Thymus (tissue), 11 donors: Measurements from ENCODE around the gene LAMA5. TPM values are rescaled to one million over a fixed set of nuclear protein-coding genes. Genes with fewer than 3 reads are reported as not detected.

Source experiments
- DNase-seq, 9 donors: peaks; one replicate each; pipeline ENCODE4 v3.0.0-alpha.2; 2013; ENCODE audit warnings: low spot score in 9 of 9, low read depth in 6 of 9, missing footprints in 1 of 9
- H3K27ac ChIP-seq, 2 donors: one replicate each; pipeline ENCODE4 v1.5.1; 2013; ENCODE audit warnings: control low read depth in 1 of 2, low read depth in 1 of 2, low read length in 1 of 2, mild to moderate bottlenecking in 1 of 2, moderate library complexity in 1 of 2
- H3K27me3 ChIP-seq, 2 donors: one replicate each; pipeline ENCODE4 v1.5.1; 2013; ENCODE audit warnings: low read length in 1 of 2; ENCODE audit not compliant: control insufficient read depth in 2 of 2, insufficient read depth in 1 of 2
- H3K36me3 ChIP-seq, 2 donors: one replicate each; pipeline ENCODE4 v1.5.1; 2013; ENCODE audit warnings: low read length in 1 of 2, mild to moderate bottlenecking in 1 of 2, moderate library complexity in 1 of 2; ENCODE audit not compliant: control insufficient read depth in 2 of 2, insufficient read depth in 2 of 2
- H3K4me1 ChIP-seq, 2 donors: one replicate each; pipeline ENCODE4 v1.5.1; 2013; ENCODE audit warnings: low read length in 2 of 2; ENCODE audit not compliant: control insufficient read depth in 2 of 2, insufficient read depth in 2 of 2
- H3K4me3 ChIP-seq, 2 donors: one replicate each; pipeline ENCODE4 v1.5.1; 2013; ENCODE audit warnings: low read length in 2 of 2, control low read depth in 1 of 2, mild to moderate bottlenecking in 1 of 2
- H3K9me3 ChIP-seq, 2 donors: one replicate each; pipeline ENCODE4 v1.5.1; 2013; ENCODE audit warnings: low read length in 1 of 2, mild to moderate bottlenecking in 1 of 2; ENCODE audit not compliant: control insufficient read depth in 2 of 2, insufficient read depth in 1 of 2
- WGBS: extraction: QIAGEN DNeasy Blood & Tissue Kit; methylation state at CpG from one replicate; pipeline ENCODE4 v1.1.7; 2013; 5-methylcytosine and 5-hydroxymethylcytosine counted together
- polyA plus RNA-seq: library from polyadenylated mRNA; stranded (reverse); fragments of 200-250 nt; gene quantifications from one replicate; pipeline ENCODE4 v1.2.3, GENCODE V29; 2013
- total RNA-seq: library from RNA; stranded (reverse); fragments of 120-200 nt; gene quantifications from one replicate; pipeline ENCODE4 v1.2.4, GENCODE V29; 2013
- donor health status: healthy.

Gene LAMA5
- total and polyA plus RNA-seq, 2 donors: 12.8 to 155 TPM

- DNase-seq: no peak
- Histone ChIP-seq H3K4me3 (no peak overlapping the region), H3K27me3 (no peaks in the 10 kb centered on the region), H3K9me3 (no peaks in the 10 kb centered on the region), H3K36me3 (peaks cover 22 to 61% of the 10 kb centered on the region in 2 donors), H3K27ac (no peak overlapping the region), H3K4me1 (no peaks in the 10 kb centered on the region)
- 98% methylated on average over 8 of the region's 8 CpGs for WGBS
These were observed 77.2 kb downstream of the LAMA5 start for GRCh38 chr20:62289898-62290297.

GRCh38 chr20:62289131-62289530, 78.0 kb downstream of the LAMA5 start:
- H3K36me3 ChIP-seq: peaks cover 25 to 61% of the 10 kb centered on the region in 2 donors
- no peaks in the 10 kb centered on the region for H3K27me3 ChIP-seq
- no peak overlapping the region for H3K27ac ChIP-seq
- WGBS: 93% methylated on average over 14 of the region's 14 CpGs
- no peak for DNase-seq
- H3K9me3 ChIP-seq: no peaks in the 10 kb centered on the region
- no peaks in the 10 kb centered on the region for H3K4me1 ChIP-seq
- H3K4me3 ChIP-seq: no peak overlapping the region

- Histone ChIP-seq H3K9me3 (no peaks in the 10 kb centered on the region), H3K27me3 (no peaks in the 10 kb centered on the region), H3K4me1 (no peaks in the 10 kb centered on the region), H3K4me3 (no peak overlapping the region), H3K27ac (no peak overlapping the region), H3K36me3 (peaks cover 27 to 61% of the 10 kb centered on the region in 2 donors)
- WGBS: over 99% methylated on average over 15 of the region's 15 CpGs
- no peak for DNase-seq
These were observed 78.5 kb downstream of the LAMA5 start for GRCh38 chr20:62288535-62289105.

GRCh38 chr20:62287759-62288534, 79.2 kb downstream of the LAMA5 start:
- Histone ChIP-seq H3K27ac (no peak overlapping the region), H3K4me1 (no peaks in the 10 kb centered on the region)

GRCh38 chr20:62287129-62287528, 80.0 kb downstream of the LAMA5 start:
- DNase-seq: no peak
- Histone ChIP-seq H3K4me3 (no peak overlapping the region), H3K36me3 (peaks cover 23 to 72% of the 10 kb centered on the region in 2 donors), H3K27ac (no peak overlapping the region), H3K9me3 (no peaks in the 10 kb centered on the region), H3K4me1 (no peaks in the 10 kb centered on the region), H3K27me3 (no peaks in the 10 kb centered on the region)
- WGBS: 90% methylated on average over 6 of the region's 6 CpGs

More at GRCh38 chr20:62287759-62288534, 79.2 kb downstream of the LAMA5 start:
- no peak for DNase-seq
- no peak overlapping the region for H3K4me3 ChIP-seq
- WGBS: 97% methylated on average over 12 of the region's 12 CpGs
- H3K36me3 ChIP-seq: peaks cover 25 to 66% of the 10 kb centered on the region in 2 donors
- H3K9me3 ChIP-seq: no peaks in the 10 kb centered on the region
- H3K27me3 ChIP-seq: no peaks in the 10 kb centered on the region

- WGBS: 96% methylated on average over 25 of the region's 25 CpGs
- Histone ChIP-seq H3K27me3 (no peaks in the 10 kb centered on the region), H3K9me3 (no peaks in the 10 kb centered on the region), H3K27ac (no peak overlapping the region), H3K4me1 (no peaks in the 10 kb centered on the region), H3K4me3 (no peak overlapping the region), H3K36me3 (peaks cover 25 to 72% of the 10 kb centered on the region in 2 donors)
- no peak for DNase-seq
These were observed 80.5 kb downstream of the LAMA5 start for GRCh38 chr20:62286493-62287064.

- no peaks in the 10 kb centered on the region for H3K4me1 ChIP-seq
- no peaks in the 10 kb centered on the region for H3K27me3 ChIP-seq
- H3K27ac ChIP-seq: no peak overlapping the region
- WGBS: 85% methylated on average over 23 of the region's 23 CpGs
- no peaks in the 10 kb centered on the region for H3K9me3 ChIP-seq
- DNase-seq: no peak
- no peak overlapping the region for H3K4me3 ChIP-seq
- H3K36me3 ChIP-seq: peaks cover 34 to 73% of the 10 kb centered on the region in 2 donors
These were observed 81.4 kb downstream of the LAMA5 start for GRCh38 chr20:62285722-62286121.

- Histone ChIP-seq H3K9me3 (no peaks in the 10 kb centered on the region), H3K4me3 (no peak overlapping the region), H3K4me1 (no peaks in the 10 kb centered on the region), H3K36me3 (peaks cover 37 to 77% of the 10 kb centered on the region in 2 donors), H3K27ac (no peak overlapping the region), H3K27me3 (no peaks in the 10 kb centered on the region)
- no peak for DNase-seq
- 89% methylated on average over 6 of the region's 6 CpGs for WGBS
These were observed 82.0 kb downstream of the LAMA5 start for GRCh38 chr20:62285151-62285550.

- 98% methylated on average over 6 of the region's 6 CpGs for WGBS
- Histone ChIP-seq H3K27me3 (no peaks in the 10 kb centered on the region), H3K36me3 (peaks cover 44 to 79% of the 10 kb centered on the region in 2 donors), H3K27ac (no peak overlapping the region), H3K9me3 (no peaks in the 10 kb centered on the region), H3K4me3 (no peak overlapping the region), H3K4me1 (no peaks in the 10 kb centered on the region)
- DNase-seq: no peak
These were observed 82.7 kb downstream of the LAMA5 start for GRCh38 chr20:62284448-62284847.
